ENCODE measurements around the gene CPNE2. TPM values are rescaled to one million over a fixed set of nuclear protein-coding genes. Genes with fewer than 3 reads are reported as not detected.
"Not testable (repeated sequence)": the region's sequence is repeated elsewhere in the genome, so short reads cannot be mapped to it uniquely, and the experiment has no call there.

CPNE2 gene
- total RNA-seq, 4 donors from 2014 or later: 25.1 to 41.4 (median 40.6) TPM

DNA sequence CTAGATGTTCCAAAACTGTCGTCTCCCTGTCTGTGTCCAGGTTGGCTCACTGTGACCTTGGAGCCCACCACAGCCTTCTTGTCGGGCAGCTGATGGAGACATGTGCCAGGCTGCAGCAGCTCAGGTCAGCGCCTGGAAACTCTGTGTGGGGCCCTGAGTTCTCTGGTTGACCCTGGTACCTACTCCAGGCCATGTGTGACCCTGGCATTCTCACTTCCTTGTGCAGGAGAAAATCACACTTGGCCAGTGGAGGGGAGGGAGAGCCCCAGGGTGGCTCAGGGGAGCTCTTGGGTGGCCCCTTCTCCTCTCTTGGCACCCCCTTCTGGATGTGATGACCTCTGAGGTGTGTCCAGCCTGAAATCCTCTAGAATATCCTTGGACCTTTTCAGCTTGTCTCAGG lies 25.0 kb upstream of the CPNE2 start:
- no peaks in the 10 kb centered on the region for H3K27me3 ChIP-seq
- no peak overlapping the region for H3K4me3 ChIP-seq
- intact Hi-C loops (cut with DNase I; ENCODE audit: low total_unique reads): no loop called here
- H3K36me3 ChIP-seq: no peaks in the 10 kb centered on the region
- H3K4me1 ChIP-seq: no peaks in the 10 kb centered on the region
- no peak overlapping the region for H3K27ac ChIP-seq
- TF ChIP-seq POLR2A (IDR thresholded peaks at IDR 0.05): no peak
- TF ChIP-seq, protein P1, sequence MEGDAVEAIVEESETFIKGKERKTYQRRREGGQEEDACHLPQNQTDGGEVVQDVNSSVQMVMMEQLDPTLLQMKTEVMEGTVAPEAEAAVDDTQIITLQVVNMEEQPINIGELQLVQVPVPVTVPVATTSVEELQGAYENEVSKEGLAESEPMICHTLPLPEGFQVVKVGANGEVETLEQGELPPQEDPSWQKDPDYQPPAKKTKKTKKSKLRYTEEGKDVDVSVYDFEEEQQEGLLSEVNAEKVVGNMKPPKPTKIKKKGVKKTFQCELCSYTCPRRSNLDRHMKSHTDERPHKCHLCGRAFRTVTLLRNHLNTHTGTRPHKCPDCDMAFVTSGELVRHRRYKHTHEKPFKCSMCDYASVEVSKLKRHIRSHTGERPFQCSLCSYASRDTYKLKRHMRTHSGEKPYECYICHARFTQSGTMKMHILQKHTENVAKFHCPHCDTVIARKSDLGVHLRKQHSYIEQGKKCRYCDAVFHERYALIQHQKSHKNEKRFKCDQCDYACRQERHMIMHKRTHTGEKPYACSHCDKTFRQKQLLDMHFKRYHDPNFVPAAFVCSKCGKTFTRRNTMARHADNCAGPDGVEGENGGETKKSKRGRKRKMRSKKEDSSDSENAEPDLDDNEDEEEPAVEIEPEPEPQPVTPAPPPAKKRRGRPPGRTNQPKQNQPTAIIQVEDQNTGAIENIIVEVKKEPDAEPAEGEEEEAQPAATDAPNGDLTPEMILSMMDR (IDR thresholded peaks at IDR 0.05): no peak
- no peaks in the 10 kb centered on the region for H3K9me3 ChIP-seq
- no peak for DNase-seq

DNA sequence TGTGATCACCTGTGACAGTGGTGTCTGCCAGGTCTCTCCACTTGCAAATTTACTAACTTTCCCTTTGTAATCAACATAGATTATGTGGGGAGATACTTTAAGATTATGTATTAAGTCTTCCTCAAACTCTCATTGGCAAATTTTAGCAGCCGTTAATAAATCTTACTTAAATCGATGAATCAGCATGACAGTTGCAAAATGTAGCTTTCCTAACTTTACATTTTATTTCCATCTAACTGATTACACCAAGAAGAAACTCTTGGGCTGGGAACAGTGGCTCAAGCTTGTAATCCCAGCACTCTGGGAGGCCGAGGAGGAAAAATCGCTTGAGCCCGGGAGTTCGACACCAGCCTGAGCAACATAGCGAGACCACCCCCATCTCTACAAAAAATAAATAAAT lies 23.3 kb upstream of the CPNE2 start:
- no peaks in the 10 kb centered on the region for H3K36me3 ChIP-seq
- H3K27ac ChIP-seq: no peak overlapping the region
- intact Hi-C loops (cut with DNase I; ENCODE audit: low total_unique reads): no loop called here
- DNase-seq: no peak
- H3K4me3 ChIP-seq: no peak overlapping the region
- no peaks in the 10 kb centered on the region for H3K4me1 ChIP-seq
- H3K9me3 ChIP-seq: no peaks in the 10 kb centered on the region
- H3K27me3 ChIP-seq: no peaks in the 10 kb centered on the region
- no peak for TF ChIP-seq POLR2A (IDR thresholded peaks at IDR 0.05)
- TF ChIP-seq, protein P1 (IDR thresholded peaks at IDR 0.05): no peak

DNA sequence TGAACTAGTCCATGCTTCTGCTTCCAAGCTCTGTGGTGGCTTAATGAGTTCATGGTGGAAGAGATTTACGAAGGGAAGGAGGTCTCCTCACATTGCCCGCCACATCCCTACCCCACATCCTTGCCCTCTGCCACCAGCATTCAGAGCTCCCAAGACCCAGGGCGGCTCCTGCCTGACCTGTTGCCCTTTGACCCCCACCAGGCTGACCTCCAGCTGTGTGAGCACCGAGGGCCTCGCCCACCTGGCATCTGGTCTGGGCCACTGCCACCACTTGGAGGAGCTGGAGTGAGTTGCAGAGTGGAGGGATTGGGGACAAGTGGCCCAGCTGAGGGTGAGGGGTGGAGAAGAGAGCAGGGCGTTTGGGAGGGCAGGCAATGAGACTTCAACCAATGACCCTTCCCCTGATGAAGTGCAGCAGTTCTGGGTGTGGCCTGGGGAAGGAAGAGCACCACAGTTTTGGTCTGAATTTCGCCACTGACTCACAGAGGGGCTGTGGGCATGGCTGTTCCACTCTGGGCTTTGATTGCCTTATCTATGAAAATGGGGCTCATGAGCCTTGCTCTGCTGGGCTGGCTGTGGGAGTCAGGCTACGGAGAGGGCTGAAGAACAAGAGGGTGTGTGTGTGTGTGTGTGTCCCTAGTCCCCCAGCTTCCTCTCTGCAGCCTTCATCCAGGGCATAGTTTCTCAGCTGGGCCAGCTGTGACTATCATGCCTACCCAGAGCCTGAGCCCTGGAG lies 22.6 kb upstream of the CPNE2 start:
- Histone ChIP-seq H3K27ac (no peak overlapping the region), H3K36me3 (no peaks in the 10 kb centered on the region), H3K4me1 (no peaks in the 10 kb centered on the region), H3K27me3 (no peaks in the 10 kb centered on the region), H3K9me3 (no peaks in the 10 kb centered on the region), H3K4me3 (no peak overlapping the region)
- intact Hi-C loops (cut with DNase I; ENCODE audit: low total_unique reads): no loop called here
- no peak for DNase-seq
- TF ChIP-seq, protein P1 (IDR thresholded peaks at IDR 0.05): no peak
- no peak for TF ChIP-seq POLR2A (IDR thresholded peaks at IDR 0.05)

DNA sequence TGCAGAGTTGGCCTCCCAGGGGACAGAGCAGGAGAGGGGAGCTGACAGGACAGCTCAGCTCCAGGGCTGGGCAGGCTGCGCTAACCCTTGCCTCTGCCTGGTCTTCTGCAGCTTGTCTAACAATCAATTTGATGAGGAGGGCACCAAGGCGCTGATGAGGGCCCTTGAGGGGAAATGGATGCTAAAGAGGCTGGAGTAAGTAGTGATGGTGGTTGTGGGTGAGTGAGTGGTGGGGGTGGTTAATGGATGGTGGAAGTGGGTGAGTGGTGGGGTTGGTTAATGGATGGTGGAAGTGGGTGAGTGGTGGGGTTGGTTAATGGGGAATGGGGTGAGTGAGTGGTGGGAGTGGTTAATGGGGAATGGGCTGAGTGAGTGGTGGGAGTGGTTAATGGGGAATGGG lies 22.0 kb upstream of the CPNE2 start:
- no peak for DNase-seq
- Histone ChIP-seq H3K9me3 (no peaks in the 10 kb centered on the region), H3K36me3 (no peaks in the 10 kb centered on the region), H3K4me1 (no peaks in the 10 kb centered on the region), H3K27me3 (no peaks in the 10 kb centered on the region), H3K27ac (no peak overlapping the region), H3K4me3 (no peak overlapping the region)
- no peak for TF ChIP-seq POLR2A (IDR thresholded peaks at IDR 0.05)
- TF ChIP-seq, protein P1 (IDR thresholded peaks at IDR 0.05): no peak
- intact Hi-C loops (cut with DNase I; ENCODE audit: low total_unique reads): no loop called here

DNA sequence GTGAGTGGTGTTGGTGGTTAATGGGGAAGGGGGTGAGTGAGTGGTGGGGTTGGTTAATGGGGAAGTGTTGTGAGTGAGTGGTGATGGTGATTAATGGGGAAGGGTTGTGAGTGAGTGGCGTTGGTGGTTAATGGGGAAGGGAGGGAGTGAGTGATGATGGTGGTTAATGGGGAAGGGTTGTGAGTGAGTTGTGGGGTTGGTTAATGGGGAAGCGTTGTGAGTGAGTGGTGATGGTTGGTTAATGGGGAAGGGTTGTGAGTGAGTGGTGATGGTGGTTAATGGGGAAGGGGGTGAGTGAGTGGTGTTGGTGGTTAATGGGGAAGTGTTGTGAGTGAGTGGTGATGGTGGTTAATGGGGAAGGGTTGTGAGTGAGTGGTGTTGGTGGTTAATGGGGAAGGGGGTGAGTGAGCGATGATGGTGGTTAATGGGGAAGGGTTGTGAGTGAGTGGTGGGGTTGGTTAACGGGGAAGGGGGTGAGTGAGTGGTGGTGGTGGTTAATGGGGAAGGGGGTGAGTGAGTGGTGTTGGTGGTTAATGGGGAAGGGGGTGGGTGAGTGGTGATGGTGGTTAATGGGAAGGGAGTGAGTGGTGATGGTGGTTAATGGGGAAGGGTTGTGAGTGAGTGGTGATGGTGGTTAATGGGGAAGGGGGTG lies 21.2 kb upstream of the CPNE2 start:
- H3K4me1 ChIP-seq; DNase-seq; H3K27ac ChIP-seq; intact Hi-C loops (cut with DNase I; ENCODE audit: low total_unique reads); H3K9me3 ChIP-seq; H3K36me3 ChIP-seq; H3K4me3 ChIP-seq; H3K27me3 ChIP-seq: not testable (repeated sequence)

Data from uterus (tissue), 4 donors.